Heart right ventricle (tissue), 16 donors: ENCODE measurements around the gene CBARP. TPM values are rescaled to one million over a fixed set of nuclear protein-coding genes. Genes with fewer than 3 reads are reported as not detected.

Experiments used
- ATAC-seq, 8 donors: fragments of 200-7000 bp; cut with Tn5 transposase; one replicate each; pipeline ENCODE4 v1.9.1; 2020; ENCODE audit warnings: mild to moderate bottlenecking in 8 of 8, moderate library complexity in 8 of 8, moderate number of reproducible peaks in 1 of 8
- DNase-seq, 2 donors: peaks; one replicate each; pipeline ENCODE4 v3.0.0-alpha.2; 2020
- H3K27ac ChIP-seq, 10 donors: fragments of 200-600 bp; sonication (generic) in 2 of 10; one replicate each; pipeline versions ENCODE4 v1.5.0 to v1.8.0; 2020 to 2022; ENCODE audit warnings: mild to moderate bottlenecking in 3 of 10
- H3K27me3 ChIP-seq, 7 donors: fragments of 200-600 bp; one replicate each; pipeline ENCODE4 v1.8.0; 2021 to 2022; ENCODE audit warnings: mild to moderate bottlenecking in 2 of 7
- H3K36me3 ChIP-seq, 9 donors: fragments of 200-600 bp; sonication (generic) in 1 of 9; one replicate each; pipeline versions ENCODE4 v1.5.0 to v1.8.0; 2020 to 2022; ENCODE audit warnings: mild to moderate bottlenecking in 2 of 9
- H3K4me1 ChIP-seq, 9 donors: fragments of 200-600 bp; sonication (generic) in 1 of 9; one replicate each; pipeline versions ENCODE4 v1.5.0 to v1.8.0; 2020 to 2022; ENCODE audit warnings: mild to moderate bottlenecking in 4 of 9
- H3K4me3 ChIP-seq, 10 donors: fragments of 200-600 bp; sonication (generic) in 2 of 10; one replicate each; pipeline versions ENCODE4 v1.5.0 to v1.8.0; 2020 to 2022; ENCODE audit warnings: mild to moderate bottlenecking in 7 of 10, moderate library complexity in 2 of 10
- H3K9me3 ChIP-seq, 11 donors: fragments of 200-600 bp in 10 of 11; sonication (generic) in 2 of 11; one replicate each; pipeline versions ENCODE4 v1.5.0 to v1.8.0; 2013 to 2022; ENCODE audit warnings: mild to moderate bottlenecking in 2 of 11, control low read depth in 1 of 11, moderate library complexity in 1 of 11
- CTCF ChIP-seq, 9 donors: fragments of 200-600 bp; sonication (generic) in 2 of 9; IDR thresholded peaks; one replicate each; pipeline versions ENCODE4 v1.5.0 to v1.8.0; 2021 to 2022; ENCODE audit warnings: antibody characterized with exemption in 9 of 9, mild to moderate bottlenecking in 5 of 9, moderate library complexity in 1 of 9
- WGBS, 2 donors: extraction: QIAGEN DNeasy Blood & Tissue Kit; methylation state at CpG; one replicate each; pipeline ENCODE4 v1.1.7; 2013; ENCODE audit warnings: inconsistent platforms in 1 of 2; 5-methylcytosine and 5-hydroxymethylcytosine counted together
- intact Hi-C, 10 donors: fragments of 100-400 bp; cut with DNase I; formaldehyde crosslinking; loops; one replicate each; pipeline versions ENCODE4 v1.11.1 to v1.14.2; 2022
- polyA plus RNA-seq, 2 donors: library from polyadenylated mRNA; stranded (reverse); fragments of 200-250 nt; gene quantifications; one replicate each; pipeline ENCODE4 v1.2.3, GENCODE V29; 2013
- total RNA-seq, 10 donors: library from RNA; stranded (reverse); fragmentation: NEBNext Ultra II Directional in 3 of 10; extraction: Animal tissue kit (Norgen Biotek cat#: 25700) in 3 of 10; gene quantifications; one replicate each; pipeline versions ENCODE4 v1.2.1 to v1.2.4, GENCODE V29; 2021 to 2023
- donor health status: Arrhythmogenic right ventricular cardiomyopathy.
- donor health status: ischemic (EF 13 %, LVEDD 7.1; RV severe dilation, severe dysfunction).
- donor health status: healthy with polysubstance abuse.
- donor health status: DM: no; HTN: yes; CAD: no.
- donor health status: DM: no; HTN: no; CAD: no.
- donor health status: ischemic (EF 25% LVEDD 6.9; RV normal size, moderate dysfunction).
- donor health status: ischemic (EF 25% LVEDD 5.7; RV mildly dilated, moderate dysfunction).
- donor health status: healthy.
- donor health status: DM: yes; HTN: yes; CAD: no.
- donor health status: Ischemic cardiomyopathy.
- donor health status: ischemic (EF 35%, LVEDD 5.7; RV mildly dilated, moderate dysfunction).
- donor health status: nonischemic (EF 11% LVEDD 7.7; RV severe dilation, severe dysfunction).
- donor health status: DM: yes; HTN: yes; CAD: no.
- donor health status: PGD.
- donor health status: ischemic (EF 29% LVEDD 5.4; RV normal size, mild dysfunction).
- donor health status: nonischemic (EF 23%, LVEDD 6.1; RV moderate dilation, normal function).

CBARP gene
- total and polyA plus RNA-seq, 12 donors, result 0.73 to 2.2 (median 1.3) TPM

- H3K27ac ChIP-seq, result peak overlapping the region; percentile 95 to 100 (median 100)
- H3K9me3 ChIP-seq, result no peaks in the 10 kb centered on the region
- no peaks in the 10 kb centered on the region for H3K27me3 ChIP-seq
- H3K4me1 ChIP-seq, result peaks cover 39 to 75% (median 65%) of the 10 kb centered on the region in 9 donors
- no peak for DNase-seq
- intact Hi-C loops, result loop anchor here in 4 of 10 donors (1.0 to 10.0 kb wide), 3 partner anchors 16 to 325 kb away; partner anchors contain the start of gene ARID3A (in 1 of the 4)
- WGBS, 2 donors, result 1% methylated on average over 52 to 67 of the region's 67 CpGs
- peaks cover 3 to 39% (median 17%) of the 10 kb centered on the region in 9 donors for H3K36me3 ChIP-seq
- no peak for TF ChIP-seq CTCF (IDR thresholded peaks at IDR 0.05)
- no peak for ATAC-seq
- peak overlapping the region; percentile 69 to 99 (median 94) for H3K4me3 ChIP-seq
Observed at GRCh38 chr19:1249990-1250436, 12.2 kb upstream of the CBARP start.

- 0% methylated on average over 63 to 102 of the region's 102 CpGs for WGBS, 2 donors
- DNase-seq (peak; percentile 91 to 94), ATAC-seq (peak in 5 of 8 donors; percentile 1 to 22 (median 3))
- Histone ChIP-seq H3K4me3 (peak overlapping the region; percentile 69 to 99 (median 94)), H3K36me3 (peaks cover 0 to 33% (median 11%) of the 10 kb centered on the region in 9 donors), H3K4me1 (peaks cover 39 to 75% (median 65%) of the 10 kb centered on the region in 9 donors), H3K27ac (peak overlapping the region; percentile 95 to 100 (median 100)), H3K9me3 (no peaks in the 10 kb centered on the region), H3K27me3 (no peaks in the 10 kb centered on the region)
- no peak for TF ChIP-seq CTCF (IDR thresholded peaks at IDR 0.05)
- intact Hi-C loops, result loop anchor here in 4 of 10 donors (1.0 to 10.0 kb wide), 3 partner anchors 17 to 325 kb away; partner anchors contain the start of gene ARID3A (in 1 of the 4)
Observed at GRCh38 chr19:1249298-1249989, 11.6 kb upstream of the CBARP start.

- peak in 7 of 8 donors; percentile 3 to 18 (median 7) for ATAC-seq
- H3K4me3 ChIP-seq, result peak overlapping the region; percentile 78 to 99 (median 94)
- no peaks in the 10 kb centered on the region for H3K27me3 ChIP-seq
- TF ChIP-seq CTCF (IDR thresholded peaks at IDR 0.05), result peak; percentile 63 to 96 (median 87)
- H3K4me1 ChIP-seq, result peaks cover 36 to 75% (median 65%) of the 10 kb centered on the region in 9 donors
- H3K9me3 ChIP-seq, result no peaks in the 10 kb centered on the region
- peak overlapping the region; percentile 95 to 100 (median 100) for H3K27ac ChIP-seq
- peak; percentile 88 for DNase-seq
- 0 to 1% methylated on average over 67 to 73 of the region's 74 CpGs for WGBS, 2 donors
- intact Hi-C loops, result loop anchor here in 6 of 10 donors (1.0 to 10.0 kb wide), 4 partner anchors 17 to 324 kb away; partner anchors contain the start of gene ARID3A (in 1 of the 6)
- H3K36me3 ChIP-seq, result peaks cover 0 to 27% (median 7%) of the 10 kb centered on the region in 9 donors
Observed at GRCh38 chr19:1248786-1249297, 11.0 kb upstream of the CBARP start.

GRCh38 chr19:1248139-1248785, 10.5 kb upstream of the CBARP start, which contains the start of gene MIDN:
MIDN (plus strand) TSS chr19:1248583; CDS start chr19:1250297, 1,714 bp downstream.
- peak; percentile 15 to 40 (median 32) for ATAC-seq
- WGBS, 2 donors, result 1 to 2% methylated on average over 52 to 60 of the region's 60 CpGs
- peak; percentile 86 to 89 for DNase-seq

More at GRCh38 chr19:1248139-1248785, 10.5 kb upstream of the CBARP start, which contains the start of gene MIDN:
- Histone ChIP-seq H3K27ac (peak within 1 kb of the TSS; percentile 95 to 100 (median 100)), H3K4me3 (peak within 1 kb of the TSS; percentile 78 to 99 (median 94)), H3K27me3 (no peaks in the 10 kb centered on the region), H3K9me3 (no peaks in the 10 kb centered on the region), H3K4me1 (peaks cover 36 to 75% (median 65%) of the 10 kb centered on the region in 9 donors), H3K36me3 (peaks cover 0 to 24% (median 7%) of the 10 kb centered on the region in 9 donors)
- intact Hi-C loops, result loop anchor here in 4 of 10 donors (1.0 to 10.0 kb wide), 3 partner anchors 19 to 323 kb away; partner anchors contain the start of gene ARID3A (in 1 of the 4)
- TF ChIP-seq CTCF (IDR thresholded peaks at IDR 0.05), result peak in 6 of 9 donors; percentile 22 to 57 (median 50)
